HG03196 (cell line): Measurements from ENCODE around the gene IL1F10.

Source experiments
- ATAC-seq: cut with Tn5 transposase; IDR thresholded peaks from one replicate; pipeline ENCODE4 v1.9.1; 2021; ENCODE audit not compliant: unreplicated experiment

The IL1F10 gene

GRCh38 chr2:113111823-113112287 lies 44.1 kb downstream of the IL1F10 start:
- ATAC-seq, result no peak

- no peak for ATAC-seq
These were observed 44.7 kb downstream of the IL1F10 start for GRCh38 chr2:113112441-113112840.

DNA sequence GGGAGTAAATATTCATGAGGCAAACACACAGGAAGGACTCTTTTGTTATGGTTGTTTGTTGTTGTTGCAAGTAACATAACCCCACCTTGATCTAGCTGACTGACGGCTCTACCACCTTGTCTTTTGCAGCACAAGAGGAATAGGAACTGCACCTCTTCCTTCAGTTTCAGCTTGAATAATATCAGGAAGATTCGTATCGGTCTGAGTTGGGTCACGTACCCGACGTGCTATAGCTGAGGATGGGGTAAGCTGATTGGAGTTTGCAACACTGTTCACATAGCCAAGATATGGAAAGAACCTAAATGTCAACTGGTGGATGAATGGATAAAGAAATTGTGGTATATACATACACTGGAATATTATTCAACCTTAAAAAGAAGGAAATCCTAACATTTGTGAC lies 45.1 kb downstream of the IL1F10 start:
- no peak for ATAC-seq

DNA sequence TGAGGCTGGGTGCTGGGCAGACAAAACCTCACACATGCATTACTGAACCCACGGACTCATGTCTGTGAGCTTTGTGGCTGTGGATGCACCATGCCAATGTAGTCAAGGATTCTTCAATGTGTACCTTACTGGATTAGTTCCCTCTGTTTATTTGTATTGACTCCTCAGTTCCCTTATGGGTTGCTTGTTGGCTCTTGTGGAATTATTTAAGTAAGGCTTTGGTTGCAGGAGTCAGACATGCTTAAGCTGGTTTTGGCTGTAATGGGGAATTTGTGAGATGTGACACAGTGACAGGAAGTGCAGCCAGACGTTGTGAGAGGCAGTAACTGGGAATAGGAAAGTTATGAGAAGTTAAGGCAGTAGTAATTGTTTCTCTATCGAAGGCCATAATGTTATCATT lies 46.0 kb downstream of the IL1F10 start:
- ATAC-seq, result no peak

- no peak for ATAC-seq
These were observed 46.6 kb downstream of the IL1F10 start for GRCh38 chr2:113114224-113114945.

DNA sequence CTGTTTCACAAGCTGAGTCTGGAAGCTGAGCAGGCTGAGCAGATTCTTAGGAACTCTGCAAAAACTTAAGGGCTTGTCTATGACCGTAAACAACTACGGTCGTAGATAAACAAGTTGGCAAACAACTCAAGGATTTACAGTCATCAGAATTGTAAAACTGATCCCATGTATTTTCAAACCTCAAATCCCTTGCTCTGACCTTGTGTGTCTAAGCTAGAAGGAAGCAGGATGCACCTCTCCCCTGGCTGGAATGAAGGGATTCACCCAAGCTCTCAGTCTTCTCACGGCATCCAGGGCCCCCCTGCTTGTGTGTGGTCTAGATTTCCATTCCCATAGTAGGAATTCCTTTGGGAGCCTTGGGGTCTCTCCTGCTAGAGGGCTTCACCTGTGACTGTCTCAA lies 47.2 kb downstream of the IL1F10 start:
- ATAC-seq, result no peak

- no peak for ATAC-seq
These were observed 48.6 kb downstream of the IL1F10 start for GRCh38 chr2:113116100-113116958.

- ATAC-seq, result no peak
These were observed 49.9 kb downstream of the IL1F10 start for GRCh38 chr2:113117541-113118262.

GRCh38 chr2:113118263-113118657 lies 50.5 kb downstream of the IL1F10 start:
- ATAC-seq, result no peak

DNA sequence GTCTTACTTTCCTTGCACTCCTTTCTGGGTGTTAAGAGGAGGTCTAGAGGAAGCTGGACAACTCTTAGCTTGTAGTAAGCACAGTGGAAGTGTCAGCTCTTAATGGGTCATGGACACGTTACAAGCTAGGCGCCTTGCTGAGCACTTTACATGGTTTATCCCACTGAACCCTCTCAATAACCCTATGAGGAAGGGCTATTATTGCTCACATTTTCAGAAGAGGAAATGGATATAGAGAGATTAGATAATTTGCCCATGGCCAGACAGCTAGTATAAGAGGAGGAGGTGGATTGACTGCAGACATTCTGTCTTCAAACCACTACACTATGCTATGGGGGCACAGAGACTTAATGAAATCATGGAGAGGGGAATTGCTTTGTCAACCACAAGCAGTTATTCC lies 51.3 kb downstream of the IL1F10 start:
- ATAC-seq, result no peak

DNA sequence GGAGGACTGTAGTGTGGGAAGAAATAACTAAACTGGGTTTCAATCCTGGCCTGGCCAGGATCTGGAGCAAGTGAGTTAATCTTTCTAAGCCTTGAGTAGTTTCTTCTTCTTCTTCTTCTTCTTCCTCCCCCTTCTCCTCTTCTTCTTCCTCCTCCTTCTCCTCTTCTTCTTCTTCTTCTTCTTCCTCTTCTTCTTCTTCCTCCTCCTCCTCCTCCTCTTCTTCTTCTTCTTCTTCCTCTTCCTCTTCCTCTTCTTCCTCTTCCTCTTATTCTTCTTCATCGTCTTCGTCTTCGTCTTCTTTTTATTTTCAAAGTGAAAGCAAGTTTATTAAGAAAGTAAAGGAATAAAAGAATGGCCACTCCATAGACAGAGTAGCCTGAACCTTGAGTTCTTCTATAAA lies 53.1 kb downstream of the IL1F10 start:
- no peak for ATAC-seq

DNA sequence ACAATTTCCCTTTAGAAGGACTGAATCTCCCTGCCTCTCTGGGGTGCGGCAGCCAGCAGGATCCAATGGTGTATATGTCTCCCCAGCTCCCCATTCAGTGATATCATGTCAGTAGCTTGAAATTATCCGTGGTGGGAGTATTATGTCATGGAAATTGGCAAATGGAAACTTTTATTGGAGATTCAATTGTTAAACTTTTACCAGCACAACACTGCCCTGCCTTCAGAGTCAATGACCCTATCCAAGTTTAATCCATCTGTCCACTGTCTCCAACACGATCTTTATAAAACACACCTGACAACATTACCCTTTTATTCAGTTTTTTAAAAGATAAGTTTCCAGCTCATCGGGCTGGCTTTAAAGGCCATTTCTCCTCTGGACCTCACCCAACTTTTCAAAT lies 54.6 kb downstream of the IL1F10 start:
- ATAC-seq, result no peak

DNA sequence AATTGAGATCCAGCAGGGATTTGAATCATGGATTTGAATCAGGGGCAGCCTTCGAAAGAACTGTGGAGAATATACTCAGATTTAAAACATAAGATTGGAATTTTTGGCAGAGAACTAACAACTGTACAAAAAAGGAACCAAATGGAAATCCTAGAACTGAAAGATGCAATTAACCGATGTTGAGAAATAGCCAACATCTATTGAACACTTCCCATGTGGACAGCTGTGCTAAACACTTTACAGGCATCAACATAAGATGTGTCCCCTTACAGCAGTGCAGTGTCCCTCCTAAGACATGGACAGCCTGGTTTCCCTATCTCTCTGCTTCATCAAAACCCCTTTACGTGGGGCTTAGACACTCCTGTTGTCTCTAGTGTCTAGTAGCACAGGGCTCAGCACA lies 56.0 kb downstream of the IL1F10 start:
- ATAC-seq, result peak; percentile 5

GRCh38 chr2:113124181-113124961 lies 56.6 kb downstream of the IL1F10 start:
- peak; percentile 51 for ATAC-seq
